Measurements from ENCODE around the gene ABCB10.

GRCh38 chr1:229538945-229539344 lies 19.6 kb downstream of the ABCB10 start:
- TF ChIP-seq POLR2AphosphoS5 (IDR thresholded peaks at IDR 0.05; ENCODE audit: low read depth, low read length) (no peak), POLR2A (IDR thresholded peaks at IDR 0.05; ENCODE audit: low read depth, low read length) (no peak), TAF1 (IDR thresholded peaks at IDR 0.05; ENCODE audit: low read depth, low read length) (no peak), SPI1 (IDR thresholded peaks at IDR 0.05; ENCODE audit: low read depth, low read length) (no peak), PAX5 (IDR thresholded peaks at IDR 0.05; ENCODE audit: insufficient read depth, low read length, severe bottlenecking) (no peak)

Data from GM12891 (cell line).